ENCODE data around the gene AKT3.
A peak's percentile ranks its signal among the peaks of the same experiment; 100 is the strongest.

DNA sequence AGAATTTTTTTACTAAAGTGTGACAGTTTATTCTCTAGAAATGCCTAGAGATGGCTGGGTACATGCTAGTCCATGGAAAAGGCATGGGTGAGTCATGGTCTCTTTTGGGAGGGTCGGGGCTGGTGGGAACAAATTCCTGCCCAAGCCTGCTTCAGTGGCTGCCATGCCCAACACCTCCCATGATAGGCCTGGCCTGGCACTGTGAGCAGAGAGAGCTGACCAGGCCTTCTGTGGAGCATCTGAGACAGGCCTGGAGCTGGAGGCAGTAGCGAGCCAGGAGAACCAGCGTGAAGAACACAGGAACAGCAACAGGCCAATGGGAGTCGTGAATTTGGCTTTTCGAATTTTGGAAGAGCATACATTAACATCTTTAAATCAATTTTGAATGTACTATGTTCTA, 385.0 kb downstream of the AKT3 start:
- TF ChIP-seq, protein P1, sequence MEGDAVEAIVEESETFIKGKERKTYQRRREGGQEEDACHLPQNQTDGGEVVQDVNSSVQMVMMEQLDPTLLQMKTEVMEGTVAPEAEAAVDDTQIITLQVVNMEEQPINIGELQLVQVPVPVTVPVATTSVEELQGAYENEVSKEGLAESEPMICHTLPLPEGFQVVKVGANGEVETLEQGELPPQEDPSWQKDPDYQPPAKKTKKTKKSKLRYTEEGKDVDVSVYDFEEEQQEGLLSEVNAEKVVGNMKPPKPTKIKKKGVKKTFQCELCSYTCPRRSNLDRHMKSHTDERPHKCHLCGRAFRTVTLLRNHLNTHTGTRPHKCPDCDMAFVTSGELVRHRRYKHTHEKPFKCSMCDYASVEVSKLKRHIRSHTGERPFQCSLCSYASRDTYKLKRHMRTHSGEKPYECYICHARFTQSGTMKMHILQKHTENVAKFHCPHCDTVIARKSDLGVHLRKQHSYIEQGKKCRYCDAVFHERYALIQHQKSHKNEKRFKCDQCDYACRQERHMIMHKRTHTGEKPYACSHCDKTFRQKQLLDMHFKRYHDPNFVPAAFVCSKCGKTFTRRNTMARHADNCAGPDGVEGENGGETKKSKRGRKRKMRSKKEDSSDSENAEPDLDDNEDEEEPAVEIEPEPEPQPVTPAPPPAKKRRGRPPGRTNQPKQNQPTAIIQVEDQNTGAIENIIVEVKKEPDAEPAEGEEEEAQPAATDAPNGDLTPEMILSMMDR (optimal IDR thresholded peaks at IDR 0.05 in 1 of 3, IDR thresholded peaks at IDR 0.05 in 1 of 3, conservative IDR thresholded peaks at IDR 0.05 in 1 of 3; ENCODE audit: extremely low read depth in 1 of 3, insufficient read depth in 2 of 3, low read length in 3 of 3): peak in 1 of 3 experiments; percentile 4
- no peak for TF ChIP-seq EZH2 (IDR thresholded peaks at IDR 0.05; ENCODE audit: low read length)
